ENCODE data around the gene FCHSD2.

DNA sequence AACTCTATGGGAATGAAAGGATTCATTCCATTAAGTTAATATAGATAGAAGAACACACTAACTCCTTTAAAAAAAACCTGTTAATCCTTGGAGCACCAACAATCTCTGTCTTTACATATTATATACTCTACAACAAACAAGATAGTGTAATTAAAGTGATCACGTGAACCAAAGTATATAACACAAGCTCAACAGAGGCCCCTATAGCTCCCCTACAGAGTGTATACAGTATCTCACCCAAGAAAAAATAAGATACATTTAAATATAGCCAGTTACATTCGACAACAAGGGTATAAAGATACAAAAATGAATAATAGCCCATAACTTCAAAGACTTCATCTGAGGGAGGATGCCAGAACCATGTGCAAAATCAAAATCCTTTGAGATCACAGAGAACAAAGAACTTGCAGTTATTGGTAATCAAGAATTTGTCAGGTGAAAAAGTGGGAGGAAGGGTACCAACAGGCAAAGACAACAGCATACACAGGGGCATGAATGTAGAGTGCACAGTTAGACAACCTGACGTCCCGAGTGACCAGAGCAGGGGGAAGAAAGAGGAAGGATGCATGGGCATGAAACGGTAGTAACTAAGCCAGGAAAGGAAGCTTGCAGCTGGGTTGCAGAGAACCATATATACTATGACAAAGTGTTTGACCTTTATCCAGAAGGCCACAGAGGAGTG is 4.7 kb downstream of the FCHSD2 start:
- TF ChIP-seq POLR2AphosphoS5 (IDR thresholded peaks at IDR 0.05; ENCODE audit: low read depth, low read length) (no peak), POLR2A (IDR thresholded peaks at IDR 0.05; ENCODE audit: low read depth, low read length) (no peak), TAF1 (IDR thresholded peaks at IDR 0.05; ENCODE audit: low read depth, low read length) (no peak), SPI1 (IDR thresholded peaks at IDR 0.05; ENCODE audit: low read depth, low read length) (no peak), POU2F2 (IDR thresholded peaks at IDR 0.05; ENCODE audit: low read depth, low read length) (no peak)

All from GM12891 (cell line).